Measurements from ENCODE around the gene PPP2R5E. TPM values are rescaled to one million over a fixed set of nuclear protein-coding genes. Genes with fewer than 3 reads are reported as not detected.
A peak's percentile ranks its signal among the peaks of the same experiment; 100 is the strongest.

Gene PPP2R5E
- total and polyA plus RNA-seq, 2 donors (not counting 1 experiment from before 2014, with no cell fraction given) = 18.5 to 38.8 TPM

GRCh38 chr14:63487724-63488123 is 55.5 kb downstream of the PPP2R5E start:
- H3K27ac ChIP-seq (ENCODE audit: insufficient read depth, low read length) = no peak overlapping the region
- H3K4me3 ChIP-seq (replicated peaks in 1 of 4; ENCODE audit: control extremely low read depth in 1 of 4, insufficient read depth in 1 of 4, low read depth in 3 of 4, low read length in 4 of 4) = no peak overlapping the region
- H3K9me3 ChIP-seq (ENCODE audit: control insufficient read depth, insufficient read depth, low read depth, low read length) = no peaks in the 10 kb centered on the region
- peaks cover 7% of the 10 kb centered on the region for H3K4me1 ChIP-seq (ENCODE audit: control insufficient read depth, extremely low read depth, insufficient read depth, low read length)
- no peaks in the 10 kb centered on the region for H4K20me1 ChIP-seq (ENCODE audit: control insufficient read depth, extremely low read depth, insufficient read depth, low read length)
- H3K9ac ChIP-seq (ENCODE audit: insufficient read depth, low read length) = no peak overlapping the region
- H3K27me3 ChIP-seq (ENCODE audit: control insufficient read depth, insufficient read depth, low read length) = no peaks in the 10 kb centered on the region
- H3K4me2 ChIP-seq (ENCODE audit: extremely low read depth, insufficient read depth, low read length) = no peak overlapping the region
- TF ChIP-seq CTCF (conservative IDR thresholded peaks at IDR 0.05 in 1 of 2, IDR thresholded peaks at IDR 0.05 in 1 of 2; ENCODE audit: low read depth in 1 of 2, low read length in 2 of 2) (no peak), EZH2 (IDR thresholded peaks at IDR 0.05; ENCODE audit: low read length, missing control alignments) (no peak)
- no peak overlapping the region for H2AFZ ChIP-seq (ENCODE audit: low read length)
- H3K36me3 ChIP-seq (ENCODE audit: control insufficient read depth, insufficient read depth, low read length) = no peaks in the 10 kb centered on the region
- no peak for DNase-seq (ENCODE audit: low read depth in 2 of 2)
- H3K79me2 ChIP-seq (ENCODE audit: control insufficient read depth, insufficient read depth, low read length) = peaks cover 42% of the 10 kb centered on the region

GRCh38 chr14:63486738-63487137 is 56.4 kb downstream of the PPP2R5E start:
- H3K4me1 ChIP-seq (ENCODE audit: control insufficient read depth, extremely low read depth, insufficient read depth, low read length) = peaks cover 10% of the 10 kb centered on the region
- H3K9ac ChIP-seq (ENCODE audit: insufficient read depth, low read length) = no peak overlapping the region
- H3K27ac ChIP-seq (ENCODE audit: insufficient read depth, low read length) = no peak overlapping the region
- H3K36me3 ChIP-seq (ENCODE audit: control insufficient read depth, insufficient read depth, low read length) = no peaks in the 10 kb centered on the region
- H3K4me2 ChIP-seq (ENCODE audit: extremely low read depth, insufficient read depth, low read length) = no peak overlapping the region
- no peaks in the 10 kb centered on the region for H4K20me1 ChIP-seq (ENCODE audit: control insufficient read depth, extremely low read depth, insufficient read depth, low read length)
- peaks cover 43% of the 10 kb centered on the region for H3K79me2 ChIP-seq (ENCODE audit: control insufficient read depth, insufficient read depth, low read length)
- no peak overlapping the region for H3K4me3 ChIP-seq (replicated peaks in 1 of 4; ENCODE audit: control extremely low read depth in 1 of 4, insufficient read depth in 1 of 4, low read depth in 3 of 4, low read length in 4 of 4)
- DNase-seq (ENCODE audit: low read depth in 2 of 2) = peak in 1 of 2 donors; percentile 37
- H2AFZ ChIP-seq (ENCODE audit: low read length) = no peak overlapping the region
- no peaks in the 10 kb centered on the region for H3K9me3 ChIP-seq (ENCODE audit: control insufficient read depth, insufficient read depth, low read depth, low read length)
- no peak for TF ChIP-seq EZH2 (IDR thresholded peaks at IDR 0.05; ENCODE audit: low read length, missing control alignments)
- no peak for TF ChIP-seq CTCF (conservative IDR thresholded peaks at IDR 0.05 in 1 of 2, IDR thresholded peaks at IDR 0.05 in 1 of 2; ENCODE audit: low read depth in 1 of 2, low read length in 2 of 2)
- no peaks in the 10 kb centered on the region for H3K27me3 ChIP-seq (ENCODE audit: control insufficient read depth, insufficient read depth, low read length)

GRCh38 chr14:63483315-63483714 is 59.9 kb downstream of the PPP2R5E start:
- H3K4me3 ChIP-seq (replicated peaks in 1 of 4; ENCODE audit: control extremely low read depth in 1 of 4, insufficient read depth in 1 of 4, low read depth in 3 of 4, low read length in 4 of 4) = no peak overlapping the region
- no peaks in the 10 kb centered on the region for H3K36me3 ChIP-seq (ENCODE audit: control insufficient read depth, insufficient read depth, low read length)
- H3K79me2 ChIP-seq (ENCODE audit: control insufficient read depth, insufficient read depth, low read length) = peaks cover 36% of the 10 kb centered on the region
- H3K9ac ChIP-seq (ENCODE audit: insufficient read depth, low read length) = no peak overlapping the region
- no peaks in the 10 kb centered on the region for H3K27me3 ChIP-seq (ENCODE audit: control insufficient read depth, insufficient read depth, low read length)
- H3K4me2 ChIP-seq (ENCODE audit: extremely low read depth, insufficient read depth, low read length) = no peak overlapping the region
- H2AFZ ChIP-seq (ENCODE audit: low read length) = no peak overlapping the region
- peaks cover 10% of the 10 kb centered on the region for H3K4me1 ChIP-seq (ENCODE audit: control insufficient read depth, extremely low read depth, insufficient read depth, low read length)
- no peaks in the 10 kb centered on the region for H3K9me3 ChIP-seq (ENCODE audit: control insufficient read depth, insufficient read depth, low read depth, low read length)
- TF ChIP-seq CTCF (conservative IDR thresholded peaks at IDR 0.05 in 1 of 2, IDR thresholded peaks at IDR 0.05 in 1 of 2; ENCODE audit: low read depth in 1 of 2, low read length in 2 of 2) (no peak), EZH2 (IDR thresholded peaks at IDR 0.05; ENCODE audit: low read length, missing control alignments) (no peak)
- H4K20me1 ChIP-seq (ENCODE audit: control insufficient read depth, extremely low read depth, insufficient read depth, low read length) = no peaks in the 10 kb centered on the region
- no peak for DNase-seq (ENCODE audit: low read depth in 2 of 2)
- H3K27ac ChIP-seq (ENCODE audit: insufficient read depth, low read length) = no peak overlapping the region
